Stimulated activated CD8-positive, alpha-beta memory T cell treated with anti-CD3 and anti-CD28 coated beads, Interleukin-2, amount 100 ng/mL, for 48 hours (primary cell): ENCODE data around the gene XYLT1.
A peak's percentile ranks its signal among the peaks of the same experiment; 100 is the strongest.

Experiments
- DNase-seq, 2 donors: peaks; one replicate each; pipeline ENCODE4 v3.0.0-alpha.2; 2020; ENCODE audit warnings: low read depth in 2 of 2

Gene XYLT1

DNA sequence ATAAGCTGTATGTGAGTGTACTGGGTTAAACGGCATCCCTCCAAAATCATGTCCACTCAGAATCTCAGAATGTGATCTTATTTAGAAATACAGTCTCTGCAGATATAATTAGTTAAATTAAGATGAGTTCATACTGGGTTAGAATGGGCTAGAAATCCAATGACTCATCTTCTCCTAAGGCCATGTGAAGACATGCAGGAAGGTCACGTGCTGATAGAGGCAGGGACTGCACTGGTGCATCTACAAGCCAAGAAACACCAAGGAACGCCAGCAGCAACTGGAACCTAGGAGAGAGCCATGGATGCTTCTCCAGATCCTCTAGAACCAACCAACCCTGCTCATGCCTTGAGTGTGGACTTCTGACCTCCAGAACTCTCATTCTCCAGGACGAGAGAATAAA is 241.0 kb downstream of the XYLT1 start:
- no peak for DNase-seq

- DNase-seq, result no peak
Measured at GRCh38 chr16:17229131-17229530, 241.6 kb downstream of the XYLT1 start.

DNA sequence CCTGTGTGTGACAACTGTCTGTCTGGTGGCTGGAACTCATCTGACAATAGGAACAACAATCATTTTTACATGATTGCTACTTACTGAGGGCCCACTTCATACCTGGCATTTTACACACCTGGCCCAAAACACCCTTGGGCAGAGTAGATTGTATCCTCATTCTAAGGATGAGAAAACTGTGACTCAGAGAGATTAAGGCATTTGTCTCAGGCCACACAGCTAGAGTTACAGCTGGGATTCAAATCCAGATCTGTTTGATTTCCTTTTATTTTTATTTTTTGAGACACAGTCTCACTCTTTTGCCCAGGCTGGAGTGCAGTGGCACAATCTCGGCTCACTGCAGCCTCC is 242.1 kb downstream of the XYLT1 start:
- DNase-seq, result no peak

DNA sequence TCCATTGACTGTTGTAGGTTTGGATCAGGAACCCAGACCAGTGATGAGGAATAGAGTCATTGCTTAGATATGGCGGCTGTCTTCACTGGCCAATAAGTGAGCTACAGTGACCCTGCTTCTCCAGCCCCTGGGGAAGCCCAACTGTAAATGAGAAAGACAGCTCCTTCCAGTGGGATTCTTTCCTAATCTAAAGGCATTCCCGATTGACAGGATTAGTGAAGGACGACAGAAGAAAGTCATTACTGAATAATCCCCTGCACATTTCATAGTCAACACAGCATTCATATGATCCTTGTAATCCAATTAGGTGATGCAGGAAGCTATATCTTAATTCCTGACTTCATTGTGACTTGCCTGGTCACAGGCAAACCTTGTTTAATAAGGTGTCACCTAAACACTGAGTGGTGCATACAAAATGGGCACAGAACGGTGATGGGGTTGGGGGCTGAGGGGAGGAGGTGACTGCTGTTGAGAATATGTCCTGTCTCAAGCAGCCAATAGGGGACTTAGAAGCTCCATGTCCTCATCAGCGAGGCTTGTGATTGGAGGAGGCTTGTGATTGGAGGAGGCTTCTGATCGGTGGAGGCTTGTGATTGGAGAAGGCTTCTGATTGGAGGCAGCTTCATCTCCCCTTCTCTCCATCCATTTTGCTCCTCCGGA is 242.6 kb downstream of the XYLT1 start:
- DNase-seq, result no peak

DNA sequence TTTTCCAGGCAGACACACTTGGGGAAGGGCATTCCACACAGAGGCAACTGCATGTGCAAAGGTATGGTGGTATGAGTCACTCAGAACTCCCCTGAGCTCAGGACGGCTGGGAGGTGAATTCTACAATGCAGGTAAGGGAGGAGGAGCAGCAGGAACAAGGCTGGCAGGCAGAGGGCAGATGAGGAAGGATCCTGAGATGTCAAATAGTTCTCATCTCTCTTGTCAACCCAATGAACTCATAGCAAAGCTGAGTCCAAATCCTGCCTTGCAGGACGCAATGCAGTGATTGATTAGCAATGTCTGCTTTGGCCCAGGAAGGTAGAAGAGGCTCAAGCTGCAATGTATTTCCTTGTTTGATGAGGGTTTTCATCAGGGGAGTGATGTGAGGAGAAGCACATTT is 243.5 kb downstream of the XYLT1 start:
- no peak for DNase-seq

GRCh38 chr16:17225541-17225940 is 245.2 kb downstream of the XYLT1 start:
- DNase-seq, result no peak

GRCh38 chr16:17224879-17225281 is 245.9 kb downstream of the XYLT1 start:
- peak in 1 of 2 donors; percentile 13 for DNase-seq

GRCh38 chr16:17224350-17224749 is 246.4 kb downstream of the XYLT1 start:
- no peak for DNase-seq

GRCh38 chr16:17223576-17223975 is 247.2 kb downstream of the XYLT1 start:
- no peak for DNase-seq

- DNase-seq, result no peak
Measured at GRCh38 chr16:17222871-17223401, 247.8 kb downstream of the XYLT1 start.

GRCh38 chr16:17219991-17220390 is 250.8 kb downstream of the XYLT1 start:
- DNase-seq, result no peak

- no peak for DNase-seq
Measured at GRCh38 chr16:17215936-17216335, 254.8 kb downstream of the XYLT1 start.

GRCh38 chr16:17215306-17215705 is 255.5 kb downstream of the XYLT1 start:
- no peak for DNase-seq

- DNase-seq, result no peak
Measured at GRCh38 chr16:17213974-17214373, 256.8 kb downstream of the XYLT1 start.

DNA sequence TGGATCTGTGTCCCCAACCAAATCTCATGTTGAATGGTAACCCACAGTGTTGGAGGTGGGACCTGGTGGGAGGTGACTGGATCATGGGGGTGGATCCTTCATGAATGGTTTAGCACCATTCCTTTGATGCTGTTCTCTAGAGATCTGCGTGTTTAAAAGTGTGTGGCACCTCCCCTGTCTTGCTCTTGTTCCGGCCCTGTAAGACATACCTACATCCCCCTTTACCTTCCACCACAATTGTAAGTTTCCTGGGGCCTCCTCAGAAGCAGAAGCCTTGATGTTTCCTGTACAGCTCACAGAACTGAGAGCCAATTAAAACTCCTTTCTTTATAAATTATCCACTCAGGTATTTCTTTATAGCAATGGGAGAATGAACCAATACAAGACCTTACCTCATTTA is 257.7 kb downstream of the XYLT1 start:
- DNase-seq, result no peak

- DNase-seq, result no peak
Measured at GRCh38 chr16:17212606-17213005, 258.2 kb downstream of the XYLT1 start.

DNA sequence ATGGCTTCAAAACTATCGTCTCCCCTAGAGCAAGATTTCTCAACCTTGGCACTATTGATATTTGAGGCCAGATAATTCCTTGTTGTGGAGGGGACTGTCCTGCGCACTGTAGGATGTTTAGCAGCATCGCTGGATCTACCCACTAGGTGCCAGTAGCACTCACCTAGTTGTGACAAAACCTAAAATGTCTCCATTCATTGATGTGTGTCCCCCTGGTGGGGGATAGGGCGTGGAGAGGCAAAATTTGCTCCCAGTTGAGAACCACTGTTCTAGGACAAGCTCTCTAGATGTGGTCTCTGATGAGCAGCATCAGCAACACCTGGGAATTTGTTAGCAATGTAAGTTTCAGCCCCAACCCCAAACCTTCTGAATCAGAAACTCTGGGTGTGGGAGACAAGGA is 259.0 kb downstream of the XYLT1 start:
- peak; percentile 17 to 18 for DNase-seq

DNA sequence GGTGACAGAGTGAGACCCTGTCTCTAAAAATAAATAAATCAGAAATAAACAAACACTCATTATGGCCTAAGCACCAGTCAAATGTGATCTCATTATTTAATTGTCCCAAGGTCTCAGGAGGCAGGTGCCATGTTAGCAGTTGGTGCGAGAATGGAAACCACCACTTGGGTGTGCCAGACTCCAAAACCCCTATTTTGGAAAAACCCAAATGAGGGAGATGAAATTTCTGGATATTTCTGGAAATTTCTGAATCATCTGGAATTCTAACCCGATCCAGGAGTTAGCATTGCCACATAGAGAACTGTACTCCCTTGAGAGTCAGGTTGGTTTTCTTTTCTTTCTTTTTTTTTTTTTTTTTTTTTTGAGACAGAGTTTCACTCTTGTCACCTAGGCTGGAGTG is 264.0 kb downstream of the XYLT1 start:
- no peak for DNase-seq

DNA sequence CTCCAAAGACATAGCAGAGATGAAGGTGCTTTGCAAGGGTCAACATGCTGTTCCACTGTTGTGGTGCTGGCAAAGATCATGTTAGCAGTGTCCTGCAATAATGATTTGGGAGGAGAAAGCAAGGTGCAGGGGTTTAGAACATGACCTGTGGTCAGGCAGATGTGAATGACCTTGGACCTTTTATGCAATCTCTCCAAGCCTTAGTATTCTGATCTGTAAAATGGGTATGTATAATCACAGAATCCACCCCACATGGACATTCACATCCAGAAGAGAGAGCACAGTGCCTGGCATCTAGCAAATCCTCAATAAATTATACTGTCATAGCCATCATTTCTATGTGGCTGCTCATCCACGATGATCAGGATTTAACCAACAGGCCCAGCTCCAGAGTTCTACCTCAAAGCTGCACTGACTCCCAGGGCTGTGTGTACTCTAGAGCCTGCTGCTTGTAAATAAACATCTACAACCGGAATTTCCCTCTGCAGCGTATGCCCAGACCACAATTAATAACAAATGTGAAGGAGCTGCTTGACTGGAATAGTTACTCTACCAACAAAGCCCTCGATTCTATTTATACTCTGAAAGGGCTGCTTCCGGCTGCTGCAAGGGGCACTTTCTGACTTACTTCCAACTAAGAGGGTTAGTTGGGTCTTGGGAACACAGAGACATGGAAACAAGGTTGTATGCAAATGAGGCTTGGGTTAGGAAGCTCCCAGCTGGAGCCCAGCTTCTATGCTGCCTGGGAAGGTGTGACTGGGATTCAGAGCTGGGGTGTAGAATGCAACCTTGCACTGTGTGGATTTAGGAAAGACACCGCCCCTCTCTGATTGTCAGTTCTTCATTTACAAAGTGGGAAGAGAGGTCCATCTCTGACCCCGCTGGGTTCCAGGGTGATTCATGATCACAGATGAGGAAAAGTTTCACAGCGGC is 265.2 kb downstream of the XYLT1 start:
- DNase-seq, result no peak

DNA sequence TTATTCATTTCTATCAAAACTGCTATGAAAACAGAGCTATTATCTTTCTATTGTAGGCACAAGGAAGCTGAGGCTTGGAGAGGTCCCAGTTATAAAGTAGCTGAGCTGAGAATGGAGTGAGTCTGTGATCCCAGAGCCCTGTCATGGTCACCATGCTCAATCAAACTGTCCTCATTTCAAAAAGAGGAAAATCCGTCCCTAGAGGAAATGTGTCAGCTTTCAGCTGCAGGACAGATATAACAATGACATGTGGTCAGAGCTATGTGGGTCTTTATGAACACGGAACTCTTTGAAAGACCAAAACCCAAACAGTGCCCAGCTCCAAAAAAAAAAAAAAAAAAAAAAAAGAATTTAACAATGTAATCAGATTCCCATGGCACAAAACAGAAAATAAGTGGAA is 266.1 kb downstream of the XYLT1 start:
- DNase-seq, result no peak

- DNase-seq, result no peak
Measured at GRCh38 chr16:17204206-17204605, 266.6 kb downstream of the XYLT1 start.

DNA sequence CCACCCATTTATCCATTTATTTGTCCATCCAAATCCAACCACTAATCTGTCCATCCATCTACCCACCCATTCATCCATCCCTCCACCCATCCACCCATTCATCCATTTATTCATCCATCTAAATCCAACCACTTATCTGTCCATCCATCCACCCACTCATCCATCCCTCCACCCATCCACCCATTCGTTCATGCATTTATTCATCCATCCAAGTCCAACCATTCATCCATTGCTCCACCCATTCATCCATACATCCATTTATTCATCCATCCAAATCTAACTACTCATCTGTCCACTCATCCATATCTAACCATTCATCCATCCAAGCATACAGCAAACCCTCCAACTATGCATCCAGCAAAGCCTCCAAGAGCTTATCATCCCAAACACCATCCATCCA is 267.3 kb downstream of the XYLT1 start:
- DNase-seq, result no peak

- no peak for DNase-seq
Measured at GRCh38 chr16:17199135-17199534, 271.6 kb downstream of the XYLT1 start.
